HCT116 (cell line): ENCODE data around the gene PIP5KL1. TPM values are rescaled to one million over a fixed set of nuclear protein-coding genes. Genes with fewer than 3 reads are reported as not detected.

ENCODE experiments used
- ATAC-seq: fragments of 200-7000 bp; cut with Tn5 transposase; 2 replicates; pipeline ENCODE4 v1.9.1; 2020; ENCODE audit warnings: mild to moderate bottlenecking, moderate library complexity
- BruUV-seq: library from RNA; stranded (reverse); fragments of 400-500 nt; replicated peaks from 2 replicates; lab custom pipeline; 2021; lab: Mats Ljungman, UMichigan
- CTCF ChIA-PET: fragments of 300-600 bp; sonication (Branson Sonifier 250); formaldehyde crosslinking; loops from one replicate; lab custom pipeline; 2021; ENCODE audit warnings: antibody characterized with exemption; lab: Charles Lee
- POLR2A ChIA-PET: fragments of 300-600, 350-600 bp; sonication (Branson Sonifier 250); formaldehyde crosslinking; loops from one replicate; lab custom pipeline; 2021; ENCODE audit warnings: antibody characterized with exemption; lab: Charles Lee
- RAD21 ChIA-PET, 2 experiments: fragments of 300-600 bp; sonication (Branson Sonifier 250); formaldehyde crosslinking; loops; one replicate each; lab custom pipeline; 2023; ENCODE audit warnings: low total read pairs in 2 of 2; ENCODE audit not compliant: uncharacterized antibody in 2 of 2, unreplicated experiment in 2 of 2, low non-redundant PET in 1 of 2; lab: Charles Lee
- DNase-seq: peaks from one replicate; pipeline ENCODE4 v3.0.0-alpha.2; 2010; ENCODE audit warnings: low read depth, low spot score
- H2AFZ ChIP-seq: fragments of 200-600 bp; shearing (Covaris generic), sonication (generic); 2 replicates; pipeline ENCODE4 v1.6.1; 2017; ENCODE audit warnings: low read depth, mixed run types, mixed read lengths, antibody characterized with exemption, low read length; ENCODE audit not compliant: poor library complexity, severe bottlenecking
- H3K27ac ChIP-seq: 2 replicates; pipeline ENCODE4 v1.5.1; 2012; ENCODE audit warnings: low read depth, low read length
- H3K27me3 ChIP-seq: fragments of 200-600 bp; sonication (generic); 2 replicates; pipeline ENCODE4 v1.6.1; 2016; ENCODE audit warnings: mixed run types, low read length, mixed read lengths; ENCODE audit not compliant: insufficient read depth
- H3K36me3 ChIP-seq, 2 experiments: fragments of 200-500 bp in 1 of 2; fragments of 200-600 bp in 1 of 2; sonication (Bioruptor generic) in 1 of 2; sonication (generic) in 1 of 2; 2 replicates each; pipeline versions ENCODE4 v1.5.1 to v1.6.1; 2014 to 2016; ENCODE audit warnings: low read length in 2 of 2, inconsistent platforms in 1 of 2, mixed read lengths in 1 of 2, mixed run types in 1 of 2; ENCODE audit not compliant: insufficient read depth in 2 of 2, control insufficient read depth in 1 of 2
- H3K4me1 ChIP-seq, 2 experiments: fragments of 200-600 bp in 1 of 2; sonication (generic) in 1 of 2; 2 replicates each; pipeline versions ENCODE4 v1.5.1 to v1.6.1; 2012 to 2017; ENCODE audit warnings: low read length in 2 of 2, inconsistent platforms in 1 of 2, mild to moderate bottlenecking in 1 of 2, mixed read lengths in 1 of 2, mixed run types in 1 of 2, moderate library complexity in 1 of 2; ENCODE audit not compliant: insufficient read depth in 2 of 2, control insufficient read depth in 1 of 2
- H3K4me2 ChIP-seq: fragments of 200-600 bp; sonication (generic); 2 replicates; pipeline ENCODE4 v1.6.1; 2017; ENCODE audit warnings: mixed run types, low read length, mixed read lengths
- H3K4me3 ChIP-seq, 2 experiments: fragments of 200-600 bp in 1 of 2; sonication (generic) in 1 of 2; replicated peaks in 1 of 2; 2 replicates each; pipeline ENCODE4 v1.5.1; 2011 to 2016; ENCODE audit warnings: low read length in 2 of 2, control low read depth in 1 of 2, low read depth in 1 of 2, mild to moderate bottlenecking in 1 of 2, mixed read lengths in 1 of 2, mixed run types in 1 of 2
- H3K79me2 ChIP-seq: fragments of 200-600 bp; sonication (generic); 2 replicates; pipeline ENCODE4 v1.6.1; 2017; ENCODE audit warnings: mild to moderate bottlenecking, mixed run types, low read length, moderate library complexity, mixed read lengths; ENCODE audit not compliant: insufficient read depth
- H3K9ac ChIP-seq: fragments of 200-600 bp; sonication (generic); 2 replicates; pipeline ENCODE4 v1.6.1; 2016; ENCODE audit warnings: low read length, mixed read lengths
- H3K9me2 ChIP-seq: fragments of 200-600 bp; sonication (generic), shearing (Covaris generic); 2 replicates; pipeline ENCODE4 v1.6.1; 2017; ENCODE audit warnings: mixed run types, mild to moderate bottlenecking, moderate library complexity; ENCODE audit not compliant: insufficient read depth
- H3K9me3 ChIP-seq, 2 experiments: fragments of 200-500 bp in 1 of 2; fragments of 200-600 bp in 1 of 2; sonication (Bioruptor generic) in 1 of 2; sonication (generic) in 1 of 2; 2 replicates each; pipeline ENCODE4 v1.6.1; 2014 to 2017; ENCODE audit warnings: low read length in 2 of 2, mixed read lengths in 2 of 2, inconsistent platforms in 1 of 2, low read depth in 1 of 2, mild to moderate bottlenecking in 1 of 2, mixed run types in 1 of 2, moderate library complexity in 1 of 2; ENCODE audit not compliant: control insufficient read depth in 1 of 2, insufficient read depth in 1 of 2
- H4K20me1 ChIP-seq: fragments of 200-600 bp; sonication (generic), shearing (Covaris generic); 2 replicates; pipeline ENCODE4 v1.6.1; 2017; ENCODE audit warnings: mixed run types, mild to moderate bottlenecking, moderate library complexity; ENCODE audit not compliant: insufficient read depth
- CBX3 ChIP-seq: IDR thresholded peaks from 2 replicates; pipeline ENCODE4 v1.6.1; 2012; ENCODE audit warnings: low read depth
- CEBPB ChIP-seq: IDR thresholded peaks from 2 replicates; pipeline ENCODE4 v1.6.1; 2012; ENCODE audit warnings: low read depth
- EGR1 ChIP-seq: IDR thresholded peaks from 2 replicates; pipeline ENCODE4 v1.6.1; 2012; ENCODE audit warnings: low read depth
- EZH2 ChIP-seq: fragments of 200-600 bp; sonication (generic); IDR thresholded peaks from 2 replicates; pipeline ENCODE4 v1.6.1; 2017; ENCODE audit warnings: antibody characterized with exemption, mixed run types
- EZH2phosphoT487 ChIP-seq: fragments of 200-600 bp; IDR thresholded peaks from 2 replicates; pipeline ENCODE4 v1.6.1; 2018; ENCODE audit warnings: antibody characterized with exemption, borderline replicate concordance
- FOSL1 ChIP-seq: IDR thresholded peaks from 2 replicates; pipeline ENCODE4 v1.6.1; 2012; ENCODE audit warnings: low read depth
- JUND ChIP-seq: IDR thresholded peaks from 2 replicates; pipeline ENCODE4 v1.6.1; 2012
- POLR2A ChIP-seq: IDR thresholded peaks from 2 replicates; pipeline ENCODE4 v1.7.0; 2011; ENCODE audit warnings: borderline replicate concordance; ENCODE audit not compliant: insufficient read depth, insufficient read length; ENCODE audit errors: extremely low read depth
- RAD21 ChIP-seq: IDR thresholded peaks from 2 replicates; pipeline ENCODE4 v1.6.1; 2012; ENCODE audit warnings: low read depth, mild to moderate bottlenecking
- SIN3A ChIP-seq: IDR thresholded peaks from 2 replicates; pipeline ENCODE4 v1.6.1; 2012; ENCODE audit warnings: low read depth
- SRF ChIP-seq: IDR thresholded peaks from 2 replicates; pipeline ENCODE4 v1.6.1; 2012; ENCODE audit warnings: low read depth
- YY1 ChIP-seq: IDR thresholded peaks from 2 replicates; pipeline ENCODE4 v1.6.1; 2011; ENCODE audit warnings: low read length, low read depth, moderate library complexity, mild to moderate bottlenecking; ENCODE audit not compliant: insufficient replicate concordance; ENCODE audit errors: extremely low read depth
- ZFX ChIP-seq: fragments of 450-650 bp; IDR thresholded peaks from 2 replicates; pipeline ENCODE4 v1.6.1; 2017
- intact Hi-C: fragments of 100-400 bp; cut with micrococcal nuclease; formaldehyde crosslinking; loops from 2 replicates; pipeline ENCODE4 v1.10.0; 2022
- total RNA-seq: library from RNA; stranded (reverse); gene quantifications from one replicate; pipeline ENCODE4 v1.2.1, GENCODE V29; 2021; ENCODE audit not compliant: unreplicated experiment
- TF ChIP-seq, protein P1 (sequence below), 3 experiments: fragments of 200-600 bp in 1 of 3; sonication (generic) in 1 of 3; IDR thresholded peaks in 2 of 3; conservative IDR thresholded peaks in 1 of 3; 2 replicates each; pipeline ENCODE4 v1.5.1; 2012 to 2017; ENCODE audit warnings: low read depth in 2 of 3, low read length in 2 of 3, antibody characterized with exemption in 1 of 3, borderline replicate concordance in 1 of 3, control low read depth in 1 of 3, mild to moderate bottlenecking in 1 of 3, mixed read lengths in 1 of 3, mixed run types in 1 of 3, moderate library complexity in 1 of 3; ENCODE audit not compliant: insufficient read depth in 1 of 3
- TF ChIP-seq, protein P2 (sequence below): IDR thresholded peaks from 2 replicates; pipeline ENCODE4 v1.6.1; 2011; ENCODE audit warnings: mild to moderate bottlenecking, low read length, moderate library complexity; ENCODE audit not compliant: insufficient replicate concordance; ENCODE audit errors: extremely low read depth
- TF ChIP-seq, protein P3 (sequence below): IDR thresholded peaks from 2 replicates; pipeline ENCODE4 v1.6.1; 2012
- TF ChIP-seq, protein P4 (sequence below): IDR thresholded peaks from 2 replicates; pipeline ENCODE4 v1.6.1; 2012

PIP5KL1 gene
- total RNA-seq, 1 experiment from 2014 or later, result 37.6 TPM

DNA sequence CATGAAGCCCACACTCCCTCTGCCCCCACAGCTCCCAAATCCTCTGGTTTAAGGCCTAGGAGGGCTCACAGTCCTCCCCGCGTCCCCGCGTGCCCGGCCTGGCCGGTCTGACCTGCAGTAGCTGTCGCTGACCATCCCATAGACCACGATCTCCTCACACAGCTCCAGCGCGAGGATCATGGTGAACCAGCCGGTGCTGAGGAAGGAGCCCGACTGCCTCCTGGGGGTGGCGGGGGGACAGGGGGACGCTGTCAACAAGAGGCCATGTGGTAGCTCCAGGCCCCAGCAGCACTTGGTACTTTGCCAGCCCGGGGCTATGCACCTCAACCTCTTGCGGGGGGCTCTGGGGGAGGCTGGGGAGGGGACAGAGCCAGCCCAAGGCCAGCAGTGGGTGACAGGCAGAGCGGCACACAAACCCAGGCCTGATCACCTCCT lies 20.7 kb downstream of the PIP5KL1 start (continued):
- TF ChIP-seq, protein P1, sequence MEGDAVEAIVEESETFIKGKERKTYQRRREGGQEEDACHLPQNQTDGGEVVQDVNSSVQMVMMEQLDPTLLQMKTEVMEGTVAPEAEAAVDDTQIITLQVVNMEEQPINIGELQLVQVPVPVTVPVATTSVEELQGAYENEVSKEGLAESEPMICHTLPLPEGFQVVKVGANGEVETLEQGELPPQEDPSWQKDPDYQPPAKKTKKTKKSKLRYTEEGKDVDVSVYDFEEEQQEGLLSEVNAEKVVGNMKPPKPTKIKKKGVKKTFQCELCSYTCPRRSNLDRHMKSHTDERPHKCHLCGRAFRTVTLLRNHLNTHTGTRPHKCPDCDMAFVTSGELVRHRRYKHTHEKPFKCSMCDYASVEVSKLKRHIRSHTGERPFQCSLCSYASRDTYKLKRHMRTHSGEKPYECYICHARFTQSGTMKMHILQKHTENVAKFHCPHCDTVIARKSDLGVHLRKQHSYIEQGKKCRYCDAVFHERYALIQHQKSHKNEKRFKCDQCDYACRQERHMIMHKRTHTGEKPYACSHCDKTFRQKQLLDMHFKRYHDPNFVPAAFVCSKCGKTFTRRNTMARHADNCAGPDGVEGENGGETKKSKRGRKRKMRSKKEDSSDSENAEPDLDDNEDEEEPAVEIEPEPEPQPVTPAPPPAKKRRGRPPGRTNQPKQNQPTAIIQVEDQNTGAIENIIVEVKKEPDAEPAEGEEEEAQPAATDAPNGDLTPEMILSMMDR (IDR thresholded peaks at IDR 0.05 in 2 of 3, conservative IDR thresholded peaks at IDR 0.05 in 1 of 3; ENCODE audit: borderline replicate concordance in 1 of 3, insufficient read depth in 1 of 3, low read depth in 2 of 3, low read length in 2 of 3), result no peak
- TF ChIP-seq FOSL1 (no peak), CEBPB (no peak), POLR2A (no peak), CBX3 (no peak)

DNA sequence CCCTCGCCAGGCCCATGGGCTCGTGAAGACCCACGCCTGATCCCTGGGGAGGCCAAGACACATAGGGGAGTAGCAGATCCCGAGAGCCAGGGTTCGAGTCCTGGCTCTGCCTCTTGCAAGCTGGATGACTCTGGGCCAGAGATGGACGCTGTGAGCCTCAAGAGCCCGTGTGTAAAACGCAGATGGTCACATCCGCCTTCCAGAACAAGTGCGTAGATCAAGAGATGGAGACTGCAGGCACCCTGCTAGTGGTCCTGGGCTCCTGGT lies 22.0 kb downstream of the PIP5KL1 start:
- DNase-seq (no peak), ATAC-seq (no peak)
- H3K36me3 ChIP-seq, result peaks cover 3 to 25% of the 10 kb centered on the region in 2 experiments; a peak in 1 of 4 replicates
- no peak overlapping the region for H3K4me2 ChIP-seq
- no peaks in the 10 kb centered on the region for H3K27me3 ChIP-seq
- no peaks in the 10 kb centered on the region for H4K20me1 ChIP-seq
- H3K9me3 ChIP-seq, result no peaks in the 10 kb centered on the region
- no peak overlapping the region for H3K9ac ChIP-seq
- H2AFZ ChIP-seq, result no peak overlapping the region
- peaks cover 3 to 22% of the 10 kb centered on the region in 2 experiments; a peak in 3 of 4 replicates for H3K4me1 ChIP-seq
- ChIA-PET RAD21 (no interaction called here), POLR2A (no interaction called here), CTCF (no interaction called here)
- intact Hi-C loops, result no loop called here
- H3K9me2 ChIP-seq, result no peaks in the 10 kb centered on the region
- peaks cover 2% of the 10 kb centered on the region; the same call in 1 of the 2 replicates for H3K79me2 ChIP-seq
- H3K4me3 ChIP-seq, result no peak overlapping the region
- H3K27ac ChIP-seq, result no peak overlapping the region
- BruUV-seq, result no TSS peak
- TF ChIP-seq EZH2 (no peak), YY1 (no peak), SIN3A (no peak), FOSL1 (no peak), EZH2phosphoT487 (no peak), RAD21 (no peak), POLR2A (no peak), ZFX (no peak), JUND (no peak), SRF (no peak), CBX3 (no peak), EGR1 (no peak), CEBPB (no peak)
- TF ChIP-seq, protein P2, sequence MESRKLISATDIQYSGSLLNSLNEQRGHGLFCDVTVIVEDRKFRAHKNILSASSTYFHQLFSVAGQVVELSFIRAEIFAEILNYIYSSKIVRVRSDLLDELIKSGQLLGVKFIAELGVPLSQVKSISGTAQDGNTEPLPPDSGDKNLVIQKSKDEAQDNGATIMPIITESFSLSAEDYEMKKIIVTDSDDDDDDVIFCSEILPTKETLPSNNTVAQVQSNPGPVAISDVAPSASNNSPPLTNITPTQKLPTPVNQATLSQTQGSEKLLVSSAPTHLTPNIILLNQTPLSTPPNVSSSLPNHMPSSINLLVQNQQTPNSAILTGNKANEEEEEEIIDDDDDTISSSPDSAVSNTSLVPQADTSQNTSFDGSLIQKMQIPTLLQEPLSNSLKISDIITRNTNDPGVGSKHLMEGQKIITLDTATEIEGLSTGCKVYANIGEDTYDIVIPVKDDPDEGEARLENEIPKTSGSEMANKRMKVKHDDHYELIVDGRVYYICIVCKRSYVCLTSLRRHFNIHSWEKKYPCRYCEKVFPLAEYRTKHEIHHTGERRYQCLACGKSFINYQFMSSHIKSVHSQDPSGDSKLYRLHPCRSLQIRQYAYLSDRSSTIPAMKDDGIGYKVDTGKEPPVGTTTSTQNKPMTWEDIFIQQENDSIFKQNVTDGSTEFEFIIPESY, result no peak
- TF ChIP-seq, protein P3, sequence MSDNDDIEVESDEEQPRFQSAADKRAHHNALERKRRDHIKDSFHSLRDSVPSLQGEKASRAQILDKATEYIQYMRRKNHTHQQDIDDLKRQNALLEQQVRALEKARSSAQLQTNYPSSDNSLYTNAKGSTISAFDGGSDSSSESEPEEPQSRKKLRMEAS, result no peak
- TF ChIP-seq, protein P4, sequence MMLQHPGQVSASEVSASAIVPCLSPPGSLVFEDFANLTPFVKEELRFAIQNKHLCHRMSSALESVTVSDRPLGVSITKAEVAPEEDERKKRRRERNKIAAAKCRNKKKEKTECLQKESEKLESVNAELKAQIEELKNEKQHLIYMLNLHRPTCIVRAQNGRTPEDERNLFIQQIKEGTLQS, result no peak
- TF ChIP-seq, protein P1 (IDR thresholded peaks at IDR 0.05 in 2 of 3, conservative IDR thresholded peaks at IDR 0.05 in 1 of 3; ENCODE audit: borderline replicate concordance in 1 of 3, insufficient read depth in 1 of 3, low read depth in 2 of 3, low read length in 2 of 3), result no peak
